HT-29 (cell line): ENCODE measurements around the gene C2orf81. TPM values are rescaled to one million over a fixed set of nuclear protein-coding genes. Genes with fewer than 3 reads are reported as not detected.

Experiments used
- total RNA-seq: library from RNA; depleted of rRNA; stranded (reverse); fragments of >200 nt; shearing (Covaris generic); gene quantifications from 2 replicates; pipeline ENCODE4 v1.2.3, GENCODE V29; 2014; rRNA removed

Gene C2orf81
- total RNA-seq, 1 experiment from 2014 or later, result 3.2 TPM

Other genes starting within 250 kb of the C2orf81 start
- gene MOB1A, start 242.7 kb downstream of the C2orf81 start, total RNA-seq, result 31.4 and 38.9 TPM in 2 replicates
- gene MTHFD2, start 223.0 kb downstream of the C2orf81 start, total RNA-seq, result 180 TPM in 2 replicates
- 0.36 TPM in 1 of 2 replicates, not detected in the other for gene SLC4A5, start 78.2 kb downstream of the C2orf81 start, total RNA-seq
- gene DCTN1, start 41.3 kb downstream of the C2orf81 start, total RNA-seq, result 48.7 and 52.5 TPM in 2 replicates
- gene WDR54, start 111 bp upstream of the C2orf81 start, total RNA-seq, result 50.8 and 52.3 TPM in 2 replicates
- 115 and 128 TPM in 2 replicates for gene RTKN, start 20.3 kb upstream of the C2orf81 start, total RNA-seq
- 26.0 and 34.6 TPM in 2 replicates for gene INO80B, start 33.5 kb upstream of the C2orf81 start, total RNA-seq
- gene WBP1, start 36.8 kb upstream of the C2orf81 start, total RNA-seq, result 71.2 and 76.1 TPM in 2 replicates
- gene MOGS, start 43.8 kb upstream of the C2orf81 start, total RNA-seq, result 84.7 and 91.9 TPM in 2 replicates
- 39.4 and 55.2 TPM in 2 replicates for gene MRPL53, start 51.1 kb upstream of the C2orf81 start, total RNA-seq
- gene CCDC142, start 61.4 kb upstream of the C2orf81 start, total RNA-seq, result 26.7 and 31.9 TPM in 2 replicates
- gene TTC31, start 61.5 kb upstream of the C2orf81 start, total RNA-seq, result 12.8 and 13.4 TPM in 2 replicates
- gene LBX2, start 78.0 kb upstream of the C2orf81 start, total RNA-seq, result 4.8 and 5.0 TPM in 2 replicates
- 17.2 and 20.1 TPM in 2 replicates for gene PCGF1, start 86.1 kb upstream of the C2orf81 start, total RNA-seq
- 0.08 TPM in 1 of 2 replicates, not detected in the other for gene TLX2, start 92.8 kb upstream of the C2orf81 start, total RNA-seq
- 0.47 and 1.3 TPM in 2 replicates for gene DQX1, start 104.6 kb upstream of the C2orf81 start, total RNA-seq
- gene AUP1, start 108.1 kb upstream of the C2orf81 start, total RNA-seq, result 222 and 224 TPM in 2 replicates
- gene HTRA2, start 108.3 kb upstream of the C2orf81 start, total RNA-seq, result 44.7 and 49.2 TPM in 2 replicates
- gene LOXL3, start 132.3 kb upstream of the C2orf81 start, total RNA-seq, result 0.74 and 2.2 TPM in 2 replicates
- gene DOK1, start 133.1 kb upstream of the C2orf81 start, total RNA-seq, result 17.9 and 18.3 TPM in 2 replicates
- gene M1AP, start 226.7 kb upstream of the C2orf81 start, total RNA-seq, result not detected in 2 replicates
- gene SEMA4F, start 232.6 kb upstream of the C2orf81 start, total RNA-seq, result 0.76 and 2.5 TPM in 2 replicates